AG04449 (cell line): ENCODE data around the gene FAM43B.
A peak's percentile ranks its signal among the peaks of the same experiment; 100 is the strongest.

Experiments
- CTCF ChIA-PET: fragments of 350-600 bp; formaldehyde crosslinking; extraction: SDS; loops from one replicate; lab custom pipeline; 2021; ENCODE audit warnings: antibody characterized with exemption; lab: Yijun Ruan, JAX
- POLR2A ChIA-PET: fragments of 400-600, 350-600 bp; formaldehyde crosslinking; extraction: SDS; loops from one replicate; lab custom pipeline; 2020; ENCODE audit warnings: antibody characterized with exemption, inconsistent platforms; lab: Yijun Ruan, JAX
- DNase-seq: peaks from one replicate; pipeline ENCODE4 v3.0.0-alpha.2; 2010; ENCODE audit warnings: low read depth, low spot score
- H3K4me3 ChIP-seq: 2 replicates; pipeline ENCODE4 v1.5.1; 2011; ENCODE audit warnings: low read depth, mild to moderate bottlenecking, control low read depth, low read length
- TF ChIP-seq, protein P1 (sequence below): IDR thresholded peaks from one replicate; pipeline ENCODE4 v1.5.1; 2011; ENCODE audit warnings: mild to moderate bottlenecking, moderate library complexity, low read length, control low read depth, inconsistent platforms; ENCODE audit not compliant: insufficient read depth; ENCODE audit errors: missing control alignments

FAM43B gene

DNA sequence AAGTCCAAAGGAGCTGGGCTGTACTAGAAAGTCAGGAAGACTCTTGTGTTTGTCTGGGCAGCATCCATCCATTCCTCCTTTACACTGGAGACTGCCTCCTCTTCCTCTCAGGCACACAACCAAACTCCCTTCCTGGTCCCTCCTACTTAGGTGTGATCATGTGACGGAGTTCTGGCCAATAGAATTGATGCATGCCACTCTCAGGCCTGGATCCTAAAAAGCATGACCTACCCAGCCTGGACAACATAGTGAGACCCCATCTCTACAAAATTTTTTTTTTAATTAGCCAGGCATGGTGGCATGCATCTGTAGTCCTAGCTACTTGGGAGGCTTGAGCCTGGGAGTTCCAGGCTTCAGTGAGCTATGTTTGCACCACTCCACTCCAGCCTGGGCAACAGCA lies 8.6 kb downstream of the FAM43B start:
- no peak for DNase-seq
- ChIA-PET CTCF (interaction anchor here (1.0 to 6.0 kb wide), 3 partner anchors 13 to 72 kb away, joined by 4 to 32 read pairs (median 5); partner anchors contain the start of gene PINK1), POLR2A (no interaction called here)
- no peak overlapping the region for H3K4me3 ChIP-seq
- TF ChIP-seq, protein P1, sequence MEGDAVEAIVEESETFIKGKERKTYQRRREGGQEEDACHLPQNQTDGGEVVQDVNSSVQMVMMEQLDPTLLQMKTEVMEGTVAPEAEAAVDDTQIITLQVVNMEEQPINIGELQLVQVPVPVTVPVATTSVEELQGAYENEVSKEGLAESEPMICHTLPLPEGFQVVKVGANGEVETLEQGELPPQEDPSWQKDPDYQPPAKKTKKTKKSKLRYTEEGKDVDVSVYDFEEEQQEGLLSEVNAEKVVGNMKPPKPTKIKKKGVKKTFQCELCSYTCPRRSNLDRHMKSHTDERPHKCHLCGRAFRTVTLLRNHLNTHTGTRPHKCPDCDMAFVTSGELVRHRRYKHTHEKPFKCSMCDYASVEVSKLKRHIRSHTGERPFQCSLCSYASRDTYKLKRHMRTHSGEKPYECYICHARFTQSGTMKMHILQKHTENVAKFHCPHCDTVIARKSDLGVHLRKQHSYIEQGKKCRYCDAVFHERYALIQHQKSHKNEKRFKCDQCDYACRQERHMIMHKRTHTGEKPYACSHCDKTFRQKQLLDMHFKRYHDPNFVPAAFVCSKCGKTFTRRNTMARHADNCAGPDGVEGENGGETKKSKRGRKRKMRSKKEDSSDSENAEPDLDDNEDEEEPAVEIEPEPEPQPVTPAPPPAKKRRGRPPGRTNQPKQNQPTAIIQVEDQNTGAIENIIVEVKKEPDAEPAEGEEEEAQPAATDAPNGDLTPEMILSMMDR = no peak

DNA sequence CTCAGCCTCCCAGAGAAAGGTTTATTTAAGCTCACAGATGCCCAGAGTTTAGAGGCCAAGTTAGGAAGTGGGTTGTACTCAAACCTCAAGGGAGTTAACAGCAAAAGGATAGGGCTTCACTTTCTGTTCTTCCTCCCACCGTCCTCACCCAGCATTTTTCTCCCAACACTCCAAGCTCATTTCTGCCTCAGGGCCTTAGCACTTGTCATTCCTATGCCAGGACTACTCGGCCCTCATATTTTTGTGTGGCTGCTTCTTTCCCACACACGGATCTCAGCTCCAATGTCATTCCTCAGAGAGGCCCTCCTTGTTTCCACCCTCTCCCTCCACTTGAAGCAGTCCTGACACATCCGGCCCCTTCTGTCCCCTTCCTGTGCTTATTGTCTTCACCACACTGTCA lies 12.9 kb downstream of the FAM43B start:
- CTCF ChIA-PET = interaction anchor here (1.3 to 3.2 kb wide), 6 partner anchors 9 to 76 kb away, joined by 3 to 32 read pairs (median 6); partner anchors contain the start of genes FAM43B and PINK1
- DNase-seq = no peak
- no peak overlapping the region for H3K4me3 ChIP-seq
- TF ChIP-seq, protein P1 = no peak
- POLR2A ChIA-PET = interaction anchor here (0.9 kb wide), 1 partner anchor 13 kb away, joined by 3 read pairs; no protein-coding TSS in a partner anchor

DNA sequence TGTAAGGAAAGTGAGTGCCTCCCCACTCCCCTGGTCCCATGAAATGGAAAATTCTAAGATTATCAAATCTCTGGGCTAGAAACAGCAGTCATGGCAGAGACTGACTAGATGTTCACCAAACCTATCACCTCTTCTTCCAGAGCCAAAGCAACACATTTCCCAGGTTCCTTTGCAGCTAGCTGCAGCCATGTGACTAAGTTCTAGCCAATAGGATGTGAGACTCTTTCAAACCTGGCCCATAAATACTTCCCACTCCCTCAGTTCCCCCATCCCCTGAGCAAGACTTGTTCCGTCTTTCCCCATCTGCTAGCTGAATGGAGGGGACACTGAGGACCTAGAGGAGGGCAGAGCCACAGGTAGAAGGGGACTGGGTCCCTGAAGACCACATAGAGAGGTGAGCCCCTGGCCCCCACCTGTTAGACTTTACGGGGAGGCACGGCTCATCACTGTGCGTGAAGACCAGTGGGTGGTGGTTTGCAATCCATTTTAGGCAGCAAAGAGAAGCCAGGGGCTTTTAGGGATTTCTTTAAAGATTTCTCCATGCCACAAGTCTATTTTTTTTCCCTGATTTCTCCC lies 17.2 kb downstream of the FAM43B start:
- TF ChIP-seq, protein P1 = no peak
- CTCF ChIA-PET = interaction anchor here (1.3 to 8.6 kb wide), 2 partner anchors 46 to 64 kb away, joined by 3 to 186 read pairs; partner anchors contain the start of gene PINK1

DNA sequence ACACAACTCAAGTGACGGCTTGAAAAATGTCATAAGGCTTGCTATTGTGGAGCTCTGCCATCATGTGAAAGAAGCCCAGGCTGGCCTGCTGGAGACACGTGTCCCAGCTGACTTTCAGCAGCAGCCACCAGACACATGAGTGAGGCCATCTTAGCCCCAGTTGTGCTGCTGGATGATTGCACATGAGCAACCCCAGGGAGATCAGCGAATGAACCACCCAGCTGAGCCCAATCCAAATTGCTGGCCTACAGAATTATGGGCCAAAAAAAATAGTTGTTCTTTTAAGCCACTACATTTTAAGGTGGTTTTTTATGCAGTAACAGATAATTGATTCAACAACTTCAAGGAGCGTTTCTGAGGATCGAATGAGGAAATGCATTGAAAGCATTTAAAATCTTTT lies 19.1 kb downstream of the FAM43B start:
- no peak for DNase-seq
- POLR2A ChIA-PET = no interaction called here
- CTCF ChIA-PET = interaction anchor here (0.6 to 8.6 kb wide), 4 partner anchors 14 to 69 kb away, joined by 3 to 186 read pairs (median 55); partner anchors contain the start of gene PINK1
- no peak overlapping the region for H3K4me3 ChIP-seq
- TF ChIP-seq, protein P1 = no peak

More for the DNA sequence above, 17.2 kb downstream of the FAM43B start:
- POLR2A ChIA-PET = no interaction called here
- no peak for DNase-seq
- H3K4me3 ChIP-seq = no peak overlapping the region

DNA sequence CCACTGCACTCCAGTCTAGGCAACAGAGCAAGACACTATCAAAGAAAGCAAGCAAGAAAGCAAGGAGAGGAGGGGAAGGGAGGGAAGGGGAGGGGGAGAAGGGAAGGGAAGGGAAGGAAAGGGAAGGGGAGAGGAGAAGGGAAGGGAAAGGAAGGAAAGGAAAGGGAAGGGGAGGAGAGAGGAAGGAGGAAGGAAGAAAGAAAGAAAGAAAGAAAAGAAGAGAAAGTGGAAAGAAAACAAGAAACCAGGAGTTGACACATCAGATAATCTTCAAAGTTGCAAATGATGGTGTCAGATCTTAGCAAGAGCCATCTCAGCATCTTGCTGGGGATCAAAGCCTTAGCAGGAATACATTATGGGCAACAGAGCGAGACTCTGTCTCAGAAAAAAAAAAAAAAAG lies 21.6 kb downstream of the FAM43B start:
- CTCF ChIA-PET = interaction anchor here (1.3 to 8.6 kb wide), 11 partner anchors 8 to 167 kb away, joined by 3 to 186 read pairs (median 25); partner anchors contain the start of genes CDA and PINK1
- POLR2A ChIA-PET = no interaction called here
- no peak for DNase-seq
- TF ChIP-seq, protein P1 = no peak
- no peak overlapping the region for H3K4me3 ChIP-seq

DNA sequence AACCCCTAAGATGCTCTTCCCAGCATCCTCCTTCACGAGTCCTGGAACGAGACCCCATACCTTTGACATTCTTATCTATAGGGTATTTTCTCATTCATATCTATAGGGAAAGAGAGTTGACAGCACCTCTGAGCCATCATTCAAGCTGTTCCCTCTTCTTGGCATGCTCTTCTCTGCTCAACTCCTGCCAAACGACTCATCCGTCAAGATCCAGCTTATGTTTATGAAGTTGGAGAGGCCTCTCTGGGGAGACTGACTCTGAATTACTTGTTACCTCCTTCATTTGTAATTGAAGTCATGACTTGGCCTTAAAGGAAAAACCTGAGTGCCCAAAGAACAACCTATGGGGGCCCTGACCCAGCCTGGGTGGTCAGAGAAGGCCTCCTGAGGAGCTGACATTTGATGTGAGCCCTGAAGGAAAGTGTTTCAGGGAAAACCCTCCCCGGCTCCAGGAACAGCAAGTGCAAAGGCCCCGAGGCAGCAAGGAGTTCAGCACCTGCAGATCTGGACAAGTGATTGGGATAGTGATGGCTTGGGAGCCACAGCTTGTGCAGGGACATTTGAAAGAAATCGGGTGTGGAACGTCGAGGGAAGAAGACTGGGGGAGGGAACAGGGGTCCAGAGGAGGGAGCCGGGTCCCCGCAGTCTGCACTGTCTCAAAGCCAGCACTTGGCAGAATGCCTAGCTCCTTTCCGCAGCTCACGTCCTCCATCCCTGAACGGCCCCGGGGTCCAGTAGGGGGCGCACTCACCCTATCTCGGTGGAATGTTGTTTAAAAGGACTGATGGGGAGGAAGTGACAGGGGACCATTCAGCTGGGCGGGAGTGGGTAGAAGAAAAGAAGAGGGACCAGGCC lies 22.5 kb downstream of the FAM43B start:
- no peak for DNase-seq
- ChIA-PET CTCF (interaction anchor here (0.7 to 8.6 kb wide), 33 partner anchors 9 to 620 kb away, joined by 3 to 186 read pairs (median 5); partner anchors contain the start of genes CDA, DDOST and PINK1), POLR2A (interaction anchor here (0.6 to 1.1 kb wide), 2 partner anchors 59 to 190 kb away, joined by 4 to 5 read pairs; no protein-coding TSS in a partner anchor)
- TF ChIP-seq, protein P1 = peak; percentile 90
- H3K4me3 ChIP-seq = no peak overlapping the region
